LNCAP (cell line): ENCODE data around the gene SKAP1.

Source experiments
- TF ChIP-seq, protein P1 (sequence below): fragments of 450-650 bp; IDR thresholded peaks from 2 replicates; pipeline ENCODE4 v1.5.1; 2017; ENCODE audit warnings: mild to moderate bottlenecking

The SKAP1 gene

DNA sequence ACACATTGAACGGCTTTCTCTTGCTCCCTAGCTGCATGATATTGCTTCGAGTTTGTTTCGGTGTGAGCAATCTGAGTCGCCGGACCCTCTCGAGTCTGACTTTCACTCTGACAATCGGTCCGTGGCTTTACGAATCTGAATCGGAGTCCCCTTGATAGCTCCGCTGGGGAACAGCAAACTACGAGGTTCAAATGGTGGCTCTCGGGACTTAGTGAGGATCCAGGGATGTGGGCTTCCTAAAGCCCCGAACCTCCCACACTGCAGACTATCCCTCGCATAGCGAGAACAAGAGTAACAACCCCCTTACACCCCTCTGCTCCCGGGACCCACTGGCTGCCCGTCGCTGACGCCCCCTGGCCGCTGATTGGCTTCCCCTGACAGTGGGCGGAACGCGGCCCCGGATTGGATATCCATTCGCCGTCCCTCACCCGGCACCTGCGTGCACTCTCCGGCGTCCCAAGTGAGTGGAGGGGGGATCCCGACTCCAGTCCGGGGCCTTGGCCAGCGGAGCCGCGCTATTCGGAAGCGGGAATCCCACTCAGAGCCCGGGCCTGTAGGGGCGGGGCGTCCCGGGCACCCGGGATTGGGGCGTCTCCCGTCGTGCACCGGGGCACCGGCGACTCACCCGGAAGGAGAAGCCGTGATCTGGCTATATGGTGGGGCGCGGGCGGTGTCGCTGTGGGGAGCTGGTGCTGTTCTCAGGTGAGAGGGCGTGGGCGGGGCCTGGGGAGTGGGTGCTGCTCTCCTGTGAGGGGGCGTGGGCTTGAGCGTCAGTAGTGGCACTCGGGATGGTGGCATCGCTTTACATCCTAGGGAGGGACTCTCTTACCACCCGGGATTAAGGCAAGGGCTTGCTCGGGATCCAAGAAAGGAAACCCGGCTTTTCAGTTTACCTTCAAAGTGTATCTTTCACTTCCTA is 322.6 kb downstream of the SKAP1 start, which contains the start of gene SNX11:
Gene SNX11 (plus strand): TSS at position 630 of the 919 bp plus-strand sequence. CDS start 4,278 bp downstream, outside the sequence.
- TF ChIP-seq, protein P1, sequence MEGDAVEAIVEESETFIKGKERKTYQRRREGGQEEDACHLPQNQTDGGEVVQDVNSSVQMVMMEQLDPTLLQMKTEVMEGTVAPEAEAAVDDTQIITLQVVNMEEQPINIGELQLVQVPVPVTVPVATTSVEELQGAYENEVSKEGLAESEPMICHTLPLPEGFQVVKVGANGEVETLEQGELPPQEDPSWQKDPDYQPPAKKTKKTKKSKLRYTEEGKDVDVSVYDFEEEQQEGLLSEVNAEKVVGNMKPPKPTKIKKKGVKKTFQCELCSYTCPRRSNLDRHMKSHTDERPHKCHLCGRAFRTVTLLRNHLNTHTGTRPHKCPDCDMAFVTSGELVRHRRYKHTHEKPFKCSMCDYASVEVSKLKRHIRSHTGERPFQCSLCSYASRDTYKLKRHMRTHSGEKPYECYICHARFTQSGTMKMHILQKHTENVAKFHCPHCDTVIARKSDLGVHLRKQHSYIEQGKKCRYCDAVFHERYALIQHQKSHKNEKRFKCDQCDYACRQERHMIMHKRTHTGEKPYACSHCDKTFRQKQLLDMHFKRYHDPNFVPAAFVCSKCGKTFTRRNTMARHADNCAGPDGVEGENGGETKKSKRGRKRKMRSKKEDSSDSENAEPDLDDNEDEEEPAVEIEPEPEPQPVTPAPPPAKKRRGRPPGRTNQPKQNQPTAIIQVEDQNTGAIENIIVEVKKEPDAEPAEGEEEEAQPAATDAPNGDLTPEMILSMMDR = no peak

- TF ChIP-seq, protein P1 = no peak
These were observed 323.2 kb downstream of the SKAP1 start for GRCh38 chr17:48106802-48107136.

DNA sequence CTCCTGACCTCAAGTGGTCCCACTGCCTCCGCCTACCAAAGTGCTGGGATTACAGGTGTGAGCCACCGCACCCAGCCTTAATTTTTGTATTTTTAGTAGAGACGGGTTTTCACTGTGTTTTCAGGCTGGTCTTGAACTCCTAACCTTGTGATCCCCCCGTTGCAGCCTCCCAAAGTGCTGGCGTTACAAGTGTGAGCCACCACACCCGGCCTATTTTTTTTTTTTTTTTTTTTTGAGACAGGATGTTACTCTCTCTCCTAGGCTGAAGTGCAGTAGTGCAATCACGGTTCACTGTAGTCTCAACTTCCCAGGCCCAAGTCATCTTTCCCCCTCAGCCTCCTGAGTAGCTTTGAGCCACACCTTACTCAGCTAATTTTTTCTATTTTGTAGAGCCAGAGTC is 325.6 kb downstream of the SKAP1 start:
- TF ChIP-seq, protein P1 = no peak

GRCh38 chr17:48102798-48103715 is 327.0 kb downstream of the SKAP1 start:
- TF ChIP-seq, protein P1 = no peak

- TF ChIP-seq, protein P1 = no peak
These were observed 327.8 kb downstream of the SKAP1 start for GRCh38 chr17:48102043-48102750.

- TF ChIP-seq, protein P1 = no peak
These were observed 328.8 kb downstream of the SKAP1 start, which contains the start of gene CBX1 for GRCh38 chr17:48101012-48101720. CBX1 (minus strand) TSS chr17:48101478; CDS start chr17:48077004, 24,474 bp downstream.
